H9 (cell line): Measurements from ENCODE around the gene KCNG3. TPM values are rescaled to one million over a fixed set of nuclear protein-coding genes. Genes with fewer than 3 reads are reported as not detected.

Experiments used
- DNase-seq: peaks from one replicate; pipeline ENCODE4 v3.0.0-alpha.2; 2017
- H2AFZ ChIP-seq: one replicate; pipeline ENCODE4 v1.6.1; 2013; ENCODE audit warnings: mild to moderate bottlenecking, low read length, control low read depth, moderate library complexity
- H2AK5ac ChIP-seq: 2 replicates; pipeline ENCODE4 v1.6.1; 2013; ENCODE audit warnings: low read length, control low read depth, mixed read lengths; ENCODE audit not compliant: insufficient read length
- H2BK120ac ChIP-seq: one replicate; pipeline ENCODE4 v1.6.1; 2013; ENCODE audit warnings: low read depth, mild to moderate bottlenecking, low read length, control low read depth, inconsistent platforms; ENCODE audit not compliant: poor library complexity, severe bottlenecking
- H2BK12ac ChIP-seq: 2 replicates; pipeline ENCODE4 v1.6.1; 2013; ENCODE audit warnings: low read length, control low read depth, mixed read lengths, low read depth; ENCODE audit not compliant: insufficient read length
- H2BK15ac ChIP-seq: 2 replicates; pipeline ENCODE4 v1.6.1; 2013; ENCODE audit warnings: low read depth, low read length, control low read depth
- H2BK20ac ChIP-seq: one replicate; pipeline ENCODE4 v1.6.1; 2013; ENCODE audit warnings: low read depth, mild to moderate bottlenecking, low read length, control low read depth, inconsistent platforms; ENCODE audit not compliant: poor library complexity, severe bottlenecking
- H2BK5ac ChIP-seq: 2 replicates; pipeline ENCODE4 v1.6.1; 2013; ENCODE audit warnings: low read length, control low read depth, mixed read lengths; ENCODE audit not compliant: insufficient read length
- H3K14ac ChIP-seq: 2 replicates; pipeline ENCODE4 v1.6.1; 2013; ENCODE audit warnings: low read length, control low read depth; ENCODE audit not compliant: insufficient read depth
- H3K18ac ChIP-seq: 2 replicates; pipeline ENCODE4 v1.6.1; 2013; ENCODE audit warnings: low read depth, mild to moderate bottlenecking, mixed read lengths, low read length, control low read depth; ENCODE audit not compliant: insufficient read length
- H3K23ac ChIP-seq: 2 replicates; pipeline ENCODE4 v1.6.1; 2013; ENCODE audit warnings: low read length, control low read depth, mixed read lengths, low read depth; ENCODE audit not compliant: insufficient read length
- H3K23me2 ChIP-seq: 2 replicates; pipeline ENCODE4 v1.6.1; 2013; ENCODE audit warnings: low read depth, mild to moderate bottlenecking, mixed read lengths, low read length, control low read depth; ENCODE audit not compliant: insufficient read length, poor library complexity, severe bottlenecking
- H3K27ac ChIP-seq: 2 replicates; pipeline ENCODE4 v1.5.1; 2013; ENCODE audit warnings: low read length, control low read depth, mixed read lengths, low read depth; ENCODE audit not compliant: insufficient read length
- H3K27me3 ChIP-seq: 2 replicates; pipeline ENCODE4 v1.6.1; 2013; ENCODE audit warnings: low read length, control low read depth, inconsistent platforms; ENCODE audit not compliant: insufficient read depth
- H3K4ac ChIP-seq: 2 replicates; pipeline ENCODE4 v1.6.1; 2013; ENCODE audit warnings: low read depth, mild to moderate bottlenecking, control low read depth, inconsistent platforms, low read length, moderate library complexity
- H3K4me1 ChIP-seq: 2 replicates; pipeline ENCODE4 v1.6.1; 2013; ENCODE audit warnings: low read length, control low read depth, inconsistent platforms; ENCODE audit not compliant: insufficient read depth
- H3K4me2 ChIP-seq: 2 replicates; pipeline ENCODE4 v1.6.1; 2013; ENCODE audit warnings: low read length, control low read depth, mixed read lengths; ENCODE audit not compliant: insufficient read length, insufficient read depth
- H3K56ac ChIP-seq: 2 replicates; pipeline ENCODE4 v1.6.1; 2013; ENCODE audit warnings: low read depth, mild to moderate bottlenecking, mixed read lengths, low read length, control low read depth; ENCODE audit not compliant: insufficient read length
- H3K79me1 ChIP-seq: 2 replicates; pipeline ENCODE4 v1.6.1; 2013; ENCODE audit warnings: low read depth, mild to moderate bottlenecking, moderate library complexity, low read length, control low read depth, inconsistent platforms; ENCODE audit not compliant: insufficient read depth, poor library complexity, severe bottlenecking
- H3K79me2 ChIP-seq: 2 replicates; pipeline ENCODE4 v1.6.1; 2013; ENCODE audit warnings: low read length, control low read depth, inconsistent platforms; ENCODE audit not compliant: insufficient read depth
- H3K9ac ChIP-seq: 2 replicates; pipeline ENCODE4 v1.6.1; 2013; ENCODE audit warnings: low read length, control low read depth, mixed read lengths; ENCODE audit not compliant: insufficient read length; ENCODE audit errors: extremely low read depth
- H3K9me3 ChIP-seq: one replicate; pipeline ENCODE4 v1.6.1; 2013; ENCODE audit warnings: low read depth, low read length, inconsistent platforms; ENCODE audit not compliant: control insufficient read depth
- H3T11ph ChIP-seq: one replicate; pipeline ENCODE4 v1.6.1; 2013; ENCODE audit warnings: mild to moderate bottlenecking, low read length, control low read depth, inconsistent platforms
- H4K20me1 ChIP-seq: one replicate; pipeline ENCODE4 v1.6.1; 2013; ENCODE audit not compliant: control insufficient read depth, insufficient read length, insufficient read depth
- H4K5ac ChIP-seq: 2 replicates; pipeline ENCODE4 v1.6.1; 2013; ENCODE audit warnings: low read depth, mild to moderate bottlenecking, mixed read lengths, low read length, control low read depth; ENCODE audit not compliant: insufficient read length
- H4K8ac ChIP-seq: replicated peaks from 2 replicates; pipeline ENCODE4 v1.6.1; 2013; ENCODE audit warnings: low read length, control low read depth, mixed read lengths, low read depth; ENCODE audit not compliant: insufficient read length
- H4K91ac ChIP-seq: 2 replicates; pipeline ENCODE4 v1.6.1; 2013; ENCODE audit warnings: low read depth, mild to moderate bottlenecking, moderate library complexity, mixed read lengths, low read length, control low read depth; ENCODE audit not compliant: insufficient read length
- H3K27ac Mint-ChIP-seq, 3 experiments: 2 replicates in 2 of 3; 3 replicates in 1 of 3; pipeline ENCODE4 v1.8.0; 2020 to 2021; ENCODE audit warnings: mixed read lengths in 3 of 3, mild to moderate bottlenecking in 1 of 3, moderate library complexity in 1 of 3
- H3K27me3 Mint-ChIP-seq: 2 replicates; pipeline ENCODE4 v1.8.0; 2021; ENCODE audit warnings: low read depth, mild to moderate bottlenecking, moderate library complexity, mixed read lengths
- H3K36me3 Mint-ChIP-seq, 3 experiments: 2 replicates in 2 of 3; 3 replicates in 1 of 3; pipeline ENCODE4 v1.8.0; 2020 to 2021; ENCODE audit warnings: low read depth in 3 of 3, mixed read lengths in 3 of 3; ENCODE audit not compliant: insufficient read depth in 1 of 3
- H3K4me1 Mint-ChIP-seq, 2 experiments: 2 replicates each; pipeline ENCODE4 v1.8.0; 2020; ENCODE audit warnings: mixed read lengths in 2 of 2
- H3K4me3 Mint-ChIP-seq, 2 experiments: 2 replicates in 1 of 2; 3 replicates in 1 of 2; pipeline ENCODE4 v1.8.0; 2020 to 2021; ENCODE audit warnings: mild to moderate bottlenecking in 2 of 2, mixed read lengths in 2 of 2, moderate library complexity in 1 of 2
- H3K9me3 Mint-ChIP-seq, 2 experiments: 2 replicates in 1 of 2; 3 replicates in 1 of 2; pipeline ENCODE4 v1.8.0; 2020; ENCODE audit warnings: mild to moderate bottlenecking in 2 of 2, mixed read lengths in 2 of 2, moderate library complexity in 1 of 2
- CTCF ChIP-seq: fragments of 200-600 bp; sonication (generic); conservative IDR thresholded peaks from 3 replicates; pipeline ENCODE4 v1.8.0; 2021; ENCODE audit warnings: antibody characterized with exemption, mild to moderate bottlenecking
- WGBS: extraction: QIAGEN DNeasy Blood & Tissue Kit; methylation state at CpG from one replicate; pipeline ENCODE4 v1.1.7; 2013; ENCODE audit warnings: missing lambda C conversion rate, low lambda C conversion rate, mixed read lengths; ENCODE audit not compliant: insufficient read length; ENCODE audit errors: extremely low coverage; 5-methylcytosine and 5-hydroxymethylcytosine counted together
- total RNA-seq: library from RNA; stranded (reverse); gene quantifications from 2 replicates; pipeline ENCODE4 v1.2.1, GENCODE V29; 2021

KCNG3 gene
- total RNA-seq, 1 experiment from 2014 or later, result 16.5 TPM

- Histone ChIP-seq H3K23ac (no peak overlapping the region), H3K23me2 (no peaks in the 10 kb centered on the region), H3K4me2 (no peak overlapping the region), H4K91ac (no peak overlapping the region), H3K56ac (no peak overlapping the region), H3K27me3 (no peaks in the 10 kb centered on the region), H2BK120ac (no peak overlapping the region), H2BK20ac (no peak overlapping the region), H3K14ac (no peak overlapping the region), H3K18ac (no peak overlapping the region), H2BK5ac (no peak overlapping the region), H2AFZ (no peak overlapping the region), H3K9ac (no peak overlapping the region), H3K79me1 (no peaks in the 10 kb centered on the region), H3K4ac (no peak overlapping the region), H4K8ac (no peak overlapping the region), H3K4me1 (no peaks in the 10 kb centered on the region; the same call in 1 of the 2 replicates), H3T11ph (no peak overlapping the region), H3K79me2 (no peaks in the 10 kb centered on the region), H3K27ac (no peak overlapping the region), H4K20me1 (no peaks in the 10 kb centered on the region), H4K5ac (no peak overlapping the region), H3K9me3 (no peaks in the 10 kb centered on the region), H2BK12ac (no peak overlapping the region), H2AK5ac (no peak overlapping the region), H2BK15ac (no peak overlapping the region)
- peaks cover 24 to 25% of the 10 kb centered on the region in 2 experiments for H3K4me1 Mint-ChIP-seq
- peaks cover 0 to 2% (median 0%) of the 10 kb centered on the region in 3 experiments; a peak in 2 of 7 replicates for H3K36me3 Mint-ChIP-seq
- H3K27me3 Mint-ChIP-seq, result no peaks in the 10 kb centered on the region
- no peak for TF ChIP-seq CTCF
- no CpG with 5 or more reads among the region's 6 CpGs for WGBS
- no peaks in the 10 kb centered on the region for H3K9me3 Mint-ChIP-seq
- H3K27ac Mint-ChIP-seq, result peak overlapping the region; percentile 5 to 48 (median 30); a peak in 3 of 7 replicates
- no peak for DNase-seq
- no peak overlapping the region for H3K4me3 Mint-ChIP-seq
Observed at GRCh38 chr2:42510191-42510590, 16.4 kb upstream of the KCNG3 start.
